Subcutaneous adipose tissue (tissue), 4 donors: ENCODE measurements around the gene SEL1L3. TPM values are rescaled to one million over a fixed set of nuclear protein-coding genes. Genes with fewer than 3 reads are reported as not detected.

Experiments
- CTCF ChIP-seq: fragments of 450-650 bp; IDR thresholded peaks from one replicate; pipeline ENCODE4 v1.5.1; 2016; ENCODE audit warnings: low read depth, mild to moderate bottlenecking, control low read depth, antibody characterized with exemption, moderate library complexity
- total RNA-seq, 4 donors: library from RNA; depleted of rRNA; stranded (reverse); fragments of >200 nt; gene quantifications; one replicate each; pipeline ENCODE4 v1.1.0, GENCODE V29; 2016

SEL1L3 gene
- total RNA-seq, 4 donors from 2014 or later = 6.2 to 49.6 (median 19.0) TPM

GRCh38 chr4:25884031-25884782 is 21.4 kb upstream of the SEL1L3 start:
- TF ChIP-seq CTCF = no peak

- TF ChIP-seq CTCF = no peak
Measured at GRCh38 chr4:25883565-25883964, 20.8 kb upstream of the SEL1L3 start.

- TF ChIP-seq CTCF = no peak
Measured at GRCh38 chr4:25882226-25882625, 19.4 kb upstream of the SEL1L3 start.

GRCh38 chr4:25881193-25881592 is 18.4 kb upstream of the SEL1L3 start:
- no peak for TF ChIP-seq CTCF

- no peak for TF ChIP-seq CTCF
Measured at GRCh38 chr4:25879991-25880651, 17.3 kb upstream of the SEL1L3 start.

GRCh38 chr4:25879587-25879986 is 16.8 kb upstream of the SEL1L3 start:
- no peak for TF ChIP-seq CTCF

- no peak for TF ChIP-seq CTCF
Measured at GRCh38 chr4:25879091-25879584, 16.4 kb upstream of the SEL1L3 start.
